WTC11 (cell line): ENCODE data around the gene ATG16L1. TPM values are rescaled to one million over a fixed set of nuclear protein-coding genes. Genes with fewer than 3 reads are reported as not detected.

Source experiments
- ATAC-seq: fragments of 200-7000 bp; cut with Tn5 transposase; 2 replicates; pipeline ENCODE4 v1.10.0; 2021; ENCODE audit warnings: mild to moderate bottlenecking, moderate library complexity
- CTCF ChIA-PET: fragments of 300-600 bp; sonication (Branson Sonifier 250); formaldehyde crosslinking; loops from one replicate; lab custom pipeline; 2021; ENCODE audit warnings: antibody characterized with exemption; lab: Charles Lee
- POLR2A ChIA-PET: fragments of 350-600 bp; sonication (Branson Sonifier 250); formaldehyde crosslinking; loops from one replicate; lab custom pipeline; 2021; ENCODE audit warnings: antibody characterized with exemption; lab: Charles Lee
- DNase-seq: peaks from one replicate; pipeline ENCODE4 v3.0.0; 2021; ENCODE audit warnings: low spot score
- H3K27ac Mint-ChIP-seq: 2 replicates; pipeline ENCODE4 v1.8.0; 2021; ENCODE audit warnings: mixed read lengths
- H3K27me3 Mint-ChIP-seq: 2 replicates; pipeline ENCODE4 v1.8.0; 2021; ENCODE audit warnings: low read depth, mild to moderate bottlenecking, moderate library complexity, mixed read lengths
- H3K36me3 Mint-ChIP-seq: 2 replicates; pipeline ENCODE4 v1.8.0; 2021; ENCODE audit warnings: mixed read lengths
- H3K4me1 Mint-ChIP-seq: 2 replicates; pipeline ENCODE4 v1.8.0; 2022; ENCODE audit warnings: mixed read lengths
- H3K4me3 Mint-ChIP-seq: 2 replicates; pipeline ENCODE4 v1.8.0; 2021; ENCODE audit warnings: mild to moderate bottlenecking, moderate library complexity, mixed read lengths
- H3K9me3 Mint-ChIP-seq: 2 replicates; pipeline ENCODE4 v1.8.0; 2021; ENCODE audit warnings: mixed read lengths
- AR ChIP-seq: fragments of 250-450 bp; sonication (Bioruptor Pico); IDR thresholded peaks from 2 replicates; pipeline ENCODE4 v1.9.0; 2021; ENCODE audit warnings: mild to moderate bottlenecking
- ARID4B ChIP-seq: sonication (generic); formaldehyde crosslinking; IDR thresholded peaks from 2 replicates; pipeline ENCODE4 v1.8.0; 2023; ENCODE audit warnings: missing genetic modification reagents, mild to moderate bottlenecking, borderline replicate concordance
- CDX4 ChIP-seq: fragments of 250-450 bp; sonication (Bioruptor Pico); IDR thresholded peaks from 2 replicates; pipeline ENCODE4 v1.9.0; 2021; ENCODE audit warnings: moderate library complexity, mild to moderate bottlenecking, inconsistent platforms, borderline replicate concordance
- CREM ChIP-seq: sonication (generic); formaldehyde crosslinking; IDR thresholded peaks from 2 replicates; pipeline ENCODE4 v1.8.1; 2022; ENCODE audit warnings: mild to moderate bottlenecking, missing genetic modification reagents, moderate library complexity
- ELF4 ChIP-seq: sonication (generic); formaldehyde crosslinking; IDR thresholded peaks from 2 replicates; pipeline ENCODE4 v1.8.1; 2022; ENCODE audit warnings: low read depth, mild to moderate bottlenecking, moderate library complexity, missing genetic modification reagents
- ERG ChIP-seq: fragments of 250-450 bp; sonication (Bioruptor Pico); IDR thresholded peaks from 2 replicates; pipeline ENCODE4 v1.8.0; 2021; ENCODE audit warnings: mild to moderate bottlenecking
- FOXP1 ChIP-seq: sonication (generic); formaldehyde crosslinking; IDR thresholded peaks from 2 replicates; pipeline ENCODE4 v1.8.0; 2022; ENCODE audit warnings: missing genetic modification reagents, mild to moderate bottlenecking, moderate library complexity, borderline replicate concordance
- FOXP4 ChIP-seq: sonication (generic); formaldehyde crosslinking; IDR thresholded peaks from 2 replicates; pipeline ENCODE4 v1.8.0; 2022; ENCODE audit warnings: mild to moderate bottlenecking, missing genetic modification reagents
- GABPB1 ChIP-seq: sonication (generic); formaldehyde crosslinking; IDR thresholded peaks from 2 replicates; pipeline ENCODE4 v1.8.1; 2023; ENCODE audit warnings: mild to moderate bottlenecking, missing genetic modification reagents
- GRHL2 ChIP-seq: fragments of 250-450 bp; sonication (Bioruptor Pico); IDR thresholded peaks from 2 replicates; pipeline ENCODE4 v1.8.0; 2022; ENCODE audit warnings: mild to moderate bottlenecking, moderate library complexity; ENCODE audit not compliant: insufficient replicate concordance, severe bottlenecking
- HMGA2 ChIP-seq: fragments of 250-450 bp; sonication (Bioruptor Pico); IDR thresholded peaks from 2 replicates; pipeline ENCODE4 v1.4.0; 2021; ENCODE audit warnings: mild to moderate bottlenecking, moderate library complexity
- JUN ChIP-seq: sonication (generic); formaldehyde crosslinking; IDR thresholded peaks from 2 replicates; pipeline ENCODE4 v1.8.0; 2023; ENCODE audit warnings: mild to moderate bottlenecking, missing genetic modification reagents
- KAT7 ChIP-seq: sonication (generic); formaldehyde crosslinking; IDR thresholded peaks from 2 replicates; pipeline ENCODE4 v1.8.1; 2023; ENCODE audit warnings: missing genetic modification reagents, mild to moderate bottlenecking, borderline replicate concordance
- MYBL2 ChIP-seq: sonication (generic); formaldehyde crosslinking; IDR thresholded peaks from 2 replicates; pipeline ENCODE4 v1.8.1; 2023; ENCODE audit warnings: mild to moderate bottlenecking, moderate library complexity, missing genetic modification reagents
- NR2C2 ChIP-seq: sonication (generic); formaldehyde crosslinking; IDR thresholded peaks from 2 replicates; pipeline ENCODE4 v1.8.0; 2022; ENCODE audit warnings: mild to moderate bottlenecking, missing genetic modification reagents
- NR3C1 ChIP-seq: sonication (generic); formaldehyde crosslinking; conservative IDR thresholded peaks from 2 replicates; pipeline ENCODE4 v1.8.1; 2023; ENCODE audit warnings: low read depth, mild to moderate bottlenecking, missing genetic modification reagents
- SMAD4 ChIP-seq: sonication (generic); formaldehyde crosslinking; IDR thresholded peaks from 2 replicates; pipeline ENCODE4 v1.8.0; 2022; ENCODE audit warnings: mild to moderate bottlenecking, missing genetic modification reagents
- SOX15 ChIP-seq: fragments of 250-450 bp; sonication (Bioruptor Pico); IDR thresholded peaks from 2 replicates; pipeline ENCODE4 v1.9.0; 2021; ENCODE audit warnings: mild to moderate bottlenecking
- ZNF121 ChIP-seq: sonication (generic); formaldehyde crosslinking; IDR thresholded peaks from 2 replicates; pipeline ENCODE4 v1.8.0; 2023; ENCODE audit warnings: missing genetic modification reagents
- ZNF219 ChIP-seq: sonication (generic); formaldehyde crosslinking; IDR thresholded peaks from 2 replicates; pipeline ENCODE4 v1.8.0; 2023; ENCODE audit warnings: missing genetic modification reagents, mild to moderate bottlenecking, borderline replicate concordance
- ZNF263 ChIP-seq: sonication (generic); formaldehyde crosslinking; IDR thresholded peaks from 2 replicates; pipeline ENCODE4 v1.8.1; 2022; ENCODE audit warnings: low read depth, mild to moderate bottlenecking, moderate library complexity, missing genetic modification reagents
- ZNF317 ChIP-seq: sonication (generic); formaldehyde crosslinking; IDR thresholded peaks from 2 replicates; pipeline ENCODE4 v1.8.1; 2023; ENCODE audit warnings: low read depth, mild to moderate bottlenecking, moderate library complexity, missing genetic modification reagents, borderline replicate concordance
- ZNF671 ChIP-seq: fragments of 250-450 bp; sonication (Bioruptor Pico); IDR thresholded peaks from 2 replicates; pipeline ENCODE4 v1.8.0; 2021; ENCODE audit warnings: mild to moderate bottlenecking
- total RNA-seq: library from RNA; stranded (reverse); gene quantifications from 3 replicates; pipeline ENCODE4 v1.2.3, GENCODE V29; 2021

ATG16L1 gene
- total RNA-seq, 1 experiment from 2014 or later, result 31.8 TPM

GRCh38 chr2:233243348-233243747 is 8.1 kb upstream of the ATG16L1 start:
- ChIA-PET POLR2A (interaction anchor here (0.5 to 0.8 kb wide), 2 partner anchors 10 to 198 kb away, joined by 4 to 11 read pairs; no protein-coding TSS in a partner anchor), CTCF (interaction anchor here (0.7 to 1.1 kb wide), 2 partner anchors 8 to 209 kb away, joined by 3 read pairs; partner anchors contain the start of gene ATG16L1)
- DNase-seq, result no peak
- H3K27me3 Mint-ChIP-seq, result no peaks in the 10 kb centered on the region
- no peaks in the 10 kb centered on the region for H3K36me3 Mint-ChIP-seq
- H3K27ac Mint-ChIP-seq, result no peak overlapping the region
- H3K4me1 Mint-ChIP-seq, result no peaks in the 10 kb centered on the region
- TF ChIP-seq AR (CRISPR knock-in tag), result no peak
- no peaks in the 10 kb centered on the region for H3K9me3 Mint-ChIP-seq
- ATAC-seq, result no peak
- no peak overlapping the region for H3K4me3 Mint-ChIP-seq

GRCh38 chr2:233244818-233245217 is 6.7 kb upstream of the ATG16L1 start:
- H3K4me1 Mint-ChIP-seq, result no peaks in the 10 kb centered on the region
- ATAC-seq, result no peak
- TF ChIP-seq HMGA2 (CRISPR knock-in tag) (no peak), SOX15 (no peak), JUN (CRISPR knock-in tag) (no peak), ZNF671 (CRISPR knock-in tag) (no peak), ZNF317 (CRISPR knock-in tag) (no peak), ERG (no peak), ZNF263 (CRISPR knock-in tag) (no peak), SMAD4 (no peak)
- CTCF ChIA-PET, result interaction anchor here (0.6 kb wide), 1 partner anchor 98 kb away, joined by 3 read pairs; no protein-coding TSS in a partner anchor
- no peak overlapping the region for H3K4me3 Mint-ChIP-seq
- H3K27ac Mint-ChIP-seq, result no peak overlapping the region
- H3K9me3 Mint-ChIP-seq, result peaks cover 7% of the 10 kb centered on the region
- no peaks in the 10 kb centered on the region for H3K27me3 Mint-ChIP-seq
- no peak for DNase-seq
- H3K36me3 Mint-ChIP-seq, result peaks cover 5% of the 10 kb centered on the region
- POLR2A ChIA-PET, result no interaction called here

- POLR2A ChIA-PET, result no interaction called here
- no peak for DNase-seq
- H3K4me3 Mint-ChIP-seq, result no peak overlapping the region
- no peak overlapping the region for H3K27ac Mint-ChIP-seq
- peaks cover 11% of the 10 kb centered on the region for H3K36me3 Mint-ChIP-seq
- no peaks in the 10 kb centered on the region for H3K4me1 Mint-ChIP-seq
- H3K9me3 Mint-ChIP-seq, result peaks cover 12% of the 10 kb centered on the region
- peaks cover 2% of the 10 kb centered on the region; the same call in 1 of the 2 replicates for H3K27me3 Mint-ChIP-seq
- no peak for ATAC-seq
- CTCF ChIA-PET, result interaction anchor here (0.6 kb wide), 1 partner anchor 97 kb away, joined by 3 read pairs; no protein-coding TSS in a partner anchor
- TF ChIP-seq NR3C1, result no peak
- no peak for TF ChIP-seq GRHL2 (CRISPR knock-in tag)
- TF ChIP-seq GABPB1 (CRISPR knock-in tag), result no peak
- TF ChIP-seq ZNF121 (CRISPR knock-in tag), result no peak
- no peak for TF ChIP-seq CDX4 (CRISPR knock-in tag)
- TF ChIP-seq ARID4B (CRISPR knock-in tag), result no peak
- TF ChIP-seq ELF4, result no peak
- no peak for TF ChIP-seq NR2C2
- no peak for TF ChIP-seq KAT7
- no peak for TF ChIP-seq CREM (CRISPR knock-in tag)
- TF ChIP-seq MYBL2 (CRISPR knock-in tag), result no peak
- TF ChIP-seq FOXP4 (CRISPR knock-in tag), result no peak
- no peak for TF ChIP-seq FOXP1 (CRISPR knock-in tag)
- no peak for TF ChIP-seq ZNF219 (CRISPR knock-in tag)
These were observed 6.1 kb upstream of the ATG16L1 start for GRCh38 chr2:233245406-233245805.
